Astrocyte (in vitro differentiated cells and primary cell): ENCODE data around the gene MDN1. TPM values are rescaled to one million over a fixed set of nuclear protein-coding genes. Genes with fewer than 3 reads are reported as not detected.

Experiments used
- DNase-seq: peaks from one replicate; pipeline ENCODE4 v3.0.0-alpha.2; 2010; ENCODE audit warnings: low read depth
- FAIRE-seq: peaks from 2 replicates; lab custom pipeline; 2011; peaks lifted over from hg19 to GRCh38; lab: Jason Lieb, UNC
- H2AFZ ChIP-seq: 2 replicates; pipeline ENCODE4 v1.6.0; 2012; ENCODE audit warnings: low read depth, low read length, inconsistent platforms
- H3K27ac ChIP-seq: 2 replicates; pipeline ENCODE4 v1.5.1; 2011; ENCODE audit warnings: low read depth, low read length, inconsistent platforms
- H3K27me3 ChIP-seq: 2 replicates; pipeline ENCODE4 v1.6.0; 2011; ENCODE audit warnings: low read length, inconsistent platforms; ENCODE audit not compliant: insufficient read depth
- H3K36me3 ChIP-seq: 2 replicates; pipeline ENCODE4 v1.5.1; 2011; ENCODE audit warnings: low read length, inconsistent platforms; ENCODE audit not compliant: insufficient read depth
- H3K4me1 ChIP-seq: 2 replicates; pipeline ENCODE4 v1.5.1; 2011; ENCODE audit warnings: low read length, inconsistent platforms; ENCODE audit not compliant: insufficient read depth
- H3K4me2 ChIP-seq: 2 replicates; pipeline ENCODE4 v1.6.0; 2012; ENCODE audit warnings: low read length, inconsistent platforms
- H3K4me3 ChIP-seq: 2 replicates; pipeline ENCODE4 v1.5.1; 2011; ENCODE audit warnings: low read depth, mild to moderate bottlenecking, low read length, inconsistent platforms; ENCODE audit not compliant: insufficient read depth
- H3K79me2 ChIP-seq: 2 replicates; pipeline ENCODE4 v1.6.0; 2012; ENCODE audit warnings: mild to moderate bottlenecking, low read length, inconsistent platforms; ENCODE audit not compliant: insufficient read depth
- H3K9ac ChIP-seq: 2 replicates; pipeline ENCODE4 v1.6.0; 2012; ENCODE audit warnings: mild to moderate bottlenecking, low read length, inconsistent platforms
- H3K9me3 ChIP-seq: 2 replicates; pipeline ENCODE4 v1.5.1; 2012; ENCODE audit warnings: low read depth, mild to moderate bottlenecking, low read length, inconsistent platforms; ENCODE audit not compliant: insufficient read depth
- H4K20me1 ChIP-seq: 2 replicates; pipeline ENCODE4 v1.6.0; 2012; ENCODE audit warnings: low read length, inconsistent platforms; ENCODE audit not compliant: insufficient read depth
- H3K27ac Mint-ChIP-seq: one replicate; pipeline ENCODE4 v1.8.0; 2021; ENCODE audit warnings: mild to moderate bottlenecking, mixed read lengths; ENCODE audit not compliant: unreplicated experiment
- H3K27me3 Mint-ChIP-seq: one replicate; pipeline ENCODE4 v1.8.0; 2021; ENCODE audit warnings: low read depth, mixed read lengths; ENCODE audit not compliant: unreplicated experiment
- H3K36me3 Mint-ChIP-seq: one replicate; pipeline ENCODE4 v1.8.0; 2021; ENCODE audit warnings: low read depth, mixed read lengths; ENCODE audit not compliant: unreplicated experiment
- H3K4me1 Mint-ChIP-seq: one replicate; pipeline ENCODE4 v1.8.0; 2021; ENCODE audit warnings: low read depth, mixed read lengths; ENCODE audit not compliant: unreplicated experiment
- H3K4me3 Mint-ChIP-seq: one replicate; pipeline ENCODE4 v1.8.0; 2021; ENCODE audit warnings: mild to moderate bottlenecking, moderate library complexity, mixed read lengths; ENCODE audit not compliant: unreplicated experiment
- H3K9me3 Mint-ChIP-seq: one replicate; pipeline ENCODE4 v1.8.0; 2021; ENCODE audit warnings: mild to moderate bottlenecking, mixed read lengths; ENCODE audit not compliant: unreplicated experiment
- EZH2 ChIP-seq: IDR thresholded peaks from 2 replicates; pipeline ENCODE4 v1.6.1; 2012; ENCODE audit warnings: mild to moderate bottlenecking, low read length, inconsistent platforms; ENCODE audit not compliant: insufficient read depth
- total RNA-seq: library from RNA; stranded (reverse); gene quantifications from 2 replicates; pipeline ENCODE4 v1.2.1, GENCODE V29; 2021
- TF ChIP-seq, protein P1 (sequence below): IDR thresholded peaks from 2 replicates; pipeline ENCODE4 v1.5.1; 2011; ENCODE audit warnings: low read depth, mild to moderate bottlenecking, inconsistent platforms, low read length, moderate library complexity; ENCODE audit not compliant: insufficient read depth

The MDN1 gene
- total RNA-seq, 1 donor from 2014 or later, result 35.7 TPM

GRCh38 chr6:89662659-89663223, 156.9 kb downstream of the MDN1 start:
- H3K4me1 Mint-ChIP-seq, result no peaks in the 10 kb centered on the region
- H3K79me2 ChIP-seq, result no peaks in the 10 kb centered on the region
- H3K27me3 ChIP-seq, result no peaks in the 10 kb centered on the region
- H4K20me1 ChIP-seq, result no peaks in the 10 kb centered on the region
- H3K9me3 Mint-ChIP-seq, result no peaks in the 10 kb centered on the region
- peaks cover 27% of the 10 kb centered on the region for H3K36me3 Mint-ChIP-seq
- H3K27me3 Mint-ChIP-seq, result no peaks in the 10 kb centered on the region
- H3K27ac Mint-ChIP-seq, result no peak overlapping the region
- H3K4me1 ChIP-seq, result no peaks in the 10 kb centered on the region
- DNase-seq, result no peak
- FAIRE-seq, result no peak
- H3K4me3 ChIP-seq, result no peak overlapping the region
- TF ChIP-seq, protein P1, sequence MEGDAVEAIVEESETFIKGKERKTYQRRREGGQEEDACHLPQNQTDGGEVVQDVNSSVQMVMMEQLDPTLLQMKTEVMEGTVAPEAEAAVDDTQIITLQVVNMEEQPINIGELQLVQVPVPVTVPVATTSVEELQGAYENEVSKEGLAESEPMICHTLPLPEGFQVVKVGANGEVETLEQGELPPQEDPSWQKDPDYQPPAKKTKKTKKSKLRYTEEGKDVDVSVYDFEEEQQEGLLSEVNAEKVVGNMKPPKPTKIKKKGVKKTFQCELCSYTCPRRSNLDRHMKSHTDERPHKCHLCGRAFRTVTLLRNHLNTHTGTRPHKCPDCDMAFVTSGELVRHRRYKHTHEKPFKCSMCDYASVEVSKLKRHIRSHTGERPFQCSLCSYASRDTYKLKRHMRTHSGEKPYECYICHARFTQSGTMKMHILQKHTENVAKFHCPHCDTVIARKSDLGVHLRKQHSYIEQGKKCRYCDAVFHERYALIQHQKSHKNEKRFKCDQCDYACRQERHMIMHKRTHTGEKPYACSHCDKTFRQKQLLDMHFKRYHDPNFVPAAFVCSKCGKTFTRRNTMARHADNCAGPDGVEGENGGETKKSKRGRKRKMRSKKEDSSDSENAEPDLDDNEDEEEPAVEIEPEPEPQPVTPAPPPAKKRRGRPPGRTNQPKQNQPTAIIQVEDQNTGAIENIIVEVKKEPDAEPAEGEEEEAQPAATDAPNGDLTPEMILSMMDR, result no peak
- no peak for TF ChIP-seq EZH2
- peaks cover 54% of the 10 kb centered on the region for H3K36me3 ChIP-seq
- no peak overlapping the region for H3K9ac ChIP-seq
- H2AFZ ChIP-seq, result no peak overlapping the region
- no peak overlapping the region for H3K4me2 ChIP-seq
- no peak overlapping the region for H3K4me3 Mint-ChIP-seq
- H3K27ac ChIP-seq, result no peak overlapping the region
- no peaks in the 10 kb centered on the region for H3K9me3 ChIP-seq

- Mint-ChIP-seq H3K36me3 (peaks cover 28% of the 10 kb centered on the region), H3K9me3 (no peaks in the 10 kb centered on the region), H3K4me1 (no peaks in the 10 kb centered on the region), H3K27me3 (no peaks in the 10 kb centered on the region), H3K4me3 (no peak overlapping the region), H3K27ac (no peak overlapping the region)
- no peak for DNase-seq
- no peaks in the 10 kb centered on the region for H3K27me3 ChIP-seq
- H3K27ac ChIP-seq, result no peak overlapping the region
- H3K9ac ChIP-seq, result no peak overlapping the region
- H3K79me2 ChIP-seq, result no peaks in the 10 kb centered on the region
- TF ChIP-seq EZH2, result no peak
- TF ChIP-seq, protein P1, result no peak
- H3K9me3 ChIP-seq, result no peaks in the 10 kb centered on the region
- no peaks in the 10 kb centered on the region for H3K4me1 ChIP-seq
- H3K4me2 ChIP-seq, result no peak overlapping the region
- no peaks in the 10 kb centered on the region for H4K20me1 ChIP-seq
- H3K36me3 ChIP-seq, result peaks cover 60% of the 10 kb centered on the region
- H3K4me3 ChIP-seq, result no peak overlapping the region
- H2AFZ ChIP-seq, result no peak overlapping the region
- FAIRE-seq, result no peak
Measured at GRCh38 chr6:89661559-89661958, 158.0 kb downstream of the MDN1 start.

- H4K20me1 ChIP-seq, result no peaks in the 10 kb centered on the region
- no peak overlapping the region for H3K9ac ChIP-seq
- H3K4me3 Mint-ChIP-seq, result no peak overlapping the region
- no peaks in the 10 kb centered on the region for H3K4me1 Mint-ChIP-seq
- H3K36me3 Mint-ChIP-seq, result peaks cover 28% of the 10 kb centered on the region
- H3K4me1 ChIP-seq, result no peaks in the 10 kb centered on the region
- FAIRE-seq (no peak), DNase-seq (no peak)
- no peak overlapping the region for H3K27ac Mint-ChIP-seq
- H3K4me3 ChIP-seq, result no peak overlapping the region
- H3K27me3 Mint-ChIP-seq, result no peaks in the 10 kb centered on the region
- peaks cover 58% of the 10 kb centered on the region for H3K36me3 ChIP-seq
- no peak overlapping the region for H3K27ac ChIP-seq
- H2AFZ ChIP-seq, result no peak overlapping the region
- no peaks in the 10 kb centered on the region for H3K79me2 ChIP-seq
- no peaks in the 10 kb centered on the region for H3K9me3 ChIP-seq
- no peak overlapping the region for H3K4me2 ChIP-seq
- TF ChIP-seq EZH2, result no peak
- TF ChIP-seq, protein P1, result no peak
- H3K9me3 Mint-ChIP-seq, result no peaks in the 10 kb centered on the region
- H3K27me3 ChIP-seq, result no peaks in the 10 kb centered on the region
Measured at GRCh38 chr6:89660981-89661380, 158.6 kb downstream of the MDN1 start.
